H1 (cell line): ENCODE measurements around the gene RNF212B. TPM values are rescaled to one million over a fixed set of nuclear protein-coding genes. Genes with fewer than 3 reads are reported as not detected.
"Not testable (repeated sequence)": the region's sequence is repeated elsewhere in the genome, so short reads cannot be mapped to it uniquely, and the experiment has no call there.

Source experiments
- CTCF ChIA-PET: fragments of 300-600 bp; sonication (Branson Sonifier 250); formaldehyde crosslinking; loops from one replicate; lab custom pipeline; 2021; ENCODE audit not compliant: partially characterized antibody; lab: Charles Lee
- POLR2A ChIA-PET: fragments of 300-600 bp; sonication (Branson Sonifier 250); formaldehyde crosslinking; loops from one replicate; lab custom pipeline; 2021; ENCODE audit warnings: inconsistent platforms; ENCODE audit not compliant: partially characterized antibody; lab: Charles Lee
- DNase-seq, 2 experiments: peaks; one replicate each; pipeline versions ENCODE4 v3.0.0 to v3.0.0-alpha.2; 2010 to 2022; ENCODE audit warnings: low spot score in 2 of 2, low read depth in 1 of 2, mixed read lengths in 1 of 2
- FAIRE-seq: peaks from 2 replicates; lab custom pipeline; 2011; peaks lifted over from hg19 to GRCh38; lab: Jason Lieb, UNC
- H2AFZ ChIP-seq: 2 replicates; pipeline ENCODE4 v1.8.1; 2012; ENCODE audit warnings: low read length, inconsistent platforms
- H2AK5ac ChIP-seq: 2 replicates; pipeline ENCODE4 v1.6.1; 2013; ENCODE audit warnings: low read depth, low read length
- H2BK120ac ChIP-seq: replicated peaks from 2 replicates; pipeline ENCODE3; 2013; ENCODE audit warnings: low read depth, low read length, inconsistent platforms
- H2BK12ac ChIP-seq: 2 replicates; pipeline ENCODE4 v1.6.1; 2013; ENCODE audit warnings: low read depth, low read length
- H2BK15ac ChIP-seq: 2 replicates; pipeline ENCODE4 v1.6.1; 2013; ENCODE audit warnings: low read length
- H2BK20ac ChIP-seq: 2 replicates; pipeline ENCODE4 v1.6.1; 2013; ENCODE audit warnings: low read length
- H2BK5ac ChIP-seq: 2 replicates; pipeline ENCODE4 v1.6.1; 2013; ENCODE audit warnings: low read depth, low read length
- H3K14ac ChIP-seq: 2 replicates; pipeline ENCODE4 v1.6.1; 2013; ENCODE audit warnings: inconsistent platforms; ENCODE audit not compliant: insufficient read length
- H3K18ac ChIP-seq: 2 replicates; pipeline ENCODE4 v1.6.1; 2013; ENCODE audit warnings: low read length; ENCODE audit errors: extremely low read depth
- H3K23ac ChIP-seq: 2 replicates; pipeline ENCODE4 v1.6.1; 2013; ENCODE audit warnings: inconsistent platforms; ENCODE audit not compliant: insufficient read length
- H3K23me2 ChIP-seq: 2 replicates; pipeline ENCODE4 v1.6.1; 2013; ENCODE audit warnings: low read depth, low read length
- H3K27ac ChIP-seq: 2 replicates; pipeline ENCODE4 v1.6.1; 2011; ENCODE audit warnings: low read depth, low read length, inconsistent platforms
- H3K27me3 ChIP-seq, 4 experiments: replicated peaks in 1 of 4; 1 replicate in 1 of 4; 2 replicates in 3 of 4; pipeline versions ENCODE4 v1.6.1 to v1.8.1; 2011 to 2013; ENCODE audit warnings: low read length in 3 of 4, mild to moderate bottlenecking in 3 of 4, inconsistent platforms in 2 of 4, mixed read lengths in 2 of 4, moderate library complexity in 1 of 4; ENCODE audit not compliant: control insufficient read depth in 3 of 4, insufficient read depth in 3 of 4; ENCODE audit errors: extremely low read depth in 1 of 4
- H3K36me3 ChIP-seq, 4 experiments: 2 replicates each; pipeline versions ENCODE4 v1.6.1 to v1.8.1; 2011 to 2013; ENCODE audit warnings: mild to moderate bottlenecking in 4 of 4, low read length in 3 of 4, moderate library complexity in 2 of 4, control low read depth in 1 of 4, inconsistent platforms in 1 of 4; ENCODE audit not compliant: insufficient read depth in 4 of 4, control insufficient read depth in 2 of 4
- H3K4ac ChIP-seq: replicated peaks from 2 replicates; pipeline ENCODE3; 2013; ENCODE audit warnings: low read length, low read depth, mixed read lengths, inconsistent platforms; ENCODE audit not compliant: insufficient read length
- H3K4me1 ChIP-seq, 4 experiments: replicated peaks in 1 of 4; 1 replicate in 1 of 4; 2 replicates in 3 of 4; pipeline versions ENCODE4 v1.6.1 to v1.8.1; 2011 to 2013; ENCODE audit warnings: low read length in 3 of 4, inconsistent platforms in 2 of 4, mixed read lengths in 1 of 4; ENCODE audit not compliant: insufficient read depth in 4 of 4, control insufficient read depth in 3 of 4
- H3K4me2 ChIP-seq, 2 experiments: 2 replicates each; pipeline versions ENCODE4 v1.6.1 to v1.8.1; 2011 to 2013; ENCODE audit warnings: low read depth in 2 of 2, low read length in 2 of 2, control low read depth in 1 of 2, inconsistent platforms in 1 of 2, mild to moderate bottlenecking in 1 of 2; ENCODE audit not compliant: insufficient read depth in 1 of 2
- H3K4me3 ChIP-seq, 4 experiments: fragments of 200-600, 300-600 bp in 1 of 4; sonication (generic), shearing (Covaris generic), sonication (Bioruptor Twin) in 1 of 4; 2 replicates each; pipeline versions ENCODE4 v1.5.1 to v1.8.1; 2011 to 2016; ENCODE audit warnings: low read length in 4 of 4, low read depth in 3 of 4, control low read depth in 2 of 4, inconsistent platforms in 2 of 4, mild to moderate bottlenecking in 2 of 4, mixed read lengths in 1 of 4, moderate library complexity in 1 of 4; ENCODE audit not compliant: insufficient read depth in 2 of 4; ENCODE audit errors: extremely low read depth in 1 of 4
- H3K56ac ChIP-seq: replicated peaks from 2 replicates; pipeline ENCODE3; 2013; ENCODE audit warnings: low read depth, mild to moderate bottlenecking, mixed read lengths, low read length, inconsistent platforms; ENCODE audit not compliant: insufficient read length
- H3K79me1 ChIP-seq: 2 replicates; pipeline ENCODE4 v1.6.1; 2013; ENCODE audit warnings: low read depth, low read length, control low read depth
- H3K79me2 ChIP-seq, 2 experiments: 2 replicates each; pipeline versions ENCODE4 v1.6.1 to v1.8.1; 2012 to 2013; ENCODE audit warnings: low read length in 2 of 2, mild to moderate bottlenecking in 2 of 2, inconsistent platforms in 1 of 2; ENCODE audit not compliant: insufficient read depth in 2 of 2, control insufficient read depth in 1 of 2
- H3K9ac ChIP-seq, 4 experiments: replicated peaks in 1 of 4; 1 replicate in 1 of 4; 2 replicates in 3 of 4; pipeline versions ENCODE4 v1.6.1 to v1.8.1; 2011 to 2013; ENCODE audit warnings: low read depth in 3 of 4, low read length in 3 of 4, control low read depth in 2 of 4, mild to moderate bottlenecking in 2 of 4, moderate library complexity in 2 of 4, inconsistent platforms in 1 of 4; ENCODE audit errors: extremely low read depth in 1 of 4
- H3K9me3 ChIP-seq, 2 experiments: 2 replicates each; pipeline versions ENCODE4 v1.6.1 to v1.8.1; 2012 to 2013; ENCODE audit warnings: mild to moderate bottlenecking in 2 of 2, moderate library complexity in 2 of 2, control low read depth in 1 of 2, inconsistent platforms in 1 of 2, low read depth in 1 of 2, low read length in 1 of 2, mixed read lengths in 1 of 2; ENCODE audit not compliant: insufficient read depth in 2 of 2
- H4K20me1 ChIP-seq, 2 experiments: replicated peaks in 1 of 2; 2 replicates each; pipeline versions ENCODE3 to v1.8.1; 2011 to 2013; ENCODE audit warnings: inconsistent platforms in 2 of 2, low read length in 2 of 2, mild to moderate bottlenecking in 1 of 2; ENCODE audit not compliant: insufficient read depth in 2 of 2, control insufficient read depth in 1 of 2
- H4K5ac ChIP-seq: 2 replicates; pipeline ENCODE4 v1.6.1; 2013; ENCODE audit warnings: low read length, low read depth, mixed read lengths, inconsistent platforms; ENCODE audit not compliant: insufficient read length
- H4K8ac ChIP-seq: 2 replicates; pipeline ENCODE4 v1.8.0; 2013; ENCODE audit warnings: mild to moderate bottlenecking, moderate library complexity, low read length, inconsistent platforms; ENCODE audit not compliant: insufficient read depth; ENCODE audit errors: extremely low read depth
- H4K91ac ChIP-seq: replicated peaks from 2 replicates; pipeline ENCODE3; 2013; ENCODE audit warnings: low read length, mixed read lengths, inconsistent platforms; ENCODE audit not compliant: insufficient read length
- WGBS, 2 experiments: shearing (Covaris generic) in 1 of 2; methylation state at CpG; one replicate each; pipeline versions ENCODE4 v1.1.6 to v1.1.7; 2013 to 2015; ENCODE audit warnings: low lambda C conversion rate in 2 of 2, mixed read lengths in 2 of 2, inconsistent platforms in 1 of 2, low coverage in 1 of 2, missing lambda C conversion rate in 1 of 2; ENCODE audit not compliant: insufficient replicate concordance in 2 of 2, insufficient coverage in 1 of 2, insufficient read length in 1 of 2; ENCODE audit errors: extremely low coverage in 1 of 2, missing lambda C conversion rate in 1 of 2; 5-methylcytosine and 5-hydroxymethylcytosine counted together
- polyA plus RNA-seq, 7 experiments: library from polyadenylated mRNA; depleted of rRNA in 3 of 7; stranded (reverse) in 5 of 7; unstranded in 2 of 7; fragments of >200 nt in 5 of 7; fragments of 200-250 nt in 2 of 7; gene quantifications; 1 replicate in 5 of 7; 2 replicates in 1 of 7; 4 replicates in 1 of 7; pipeline versions ENCODE4 v1.2.1 to v1.2.3, GENCODE V29; 2011 to 2013; ENCODE audit warnings: missing spikeins in 2 of 7, mixed read lengths in 2 of 7
- total RNA-seq: library from RNA; stranded (reverse); fragmentation: NEBNext Ultra II Directional; extraction: Animal tissue kit (Norgen Biotek cat#: 25700); gene quantifications from 2 replicates; pipeline ENCODE4 v1.2.1, GENCODE V29; 2021

The RNF212B gene
- total and polyA plus RNA-seq, 2 of the 8 experiments (the other 6 are each of a cell fraction or from before 2014, with no cell fraction given) = 0.95 to 1.2 TPM

DNA sequence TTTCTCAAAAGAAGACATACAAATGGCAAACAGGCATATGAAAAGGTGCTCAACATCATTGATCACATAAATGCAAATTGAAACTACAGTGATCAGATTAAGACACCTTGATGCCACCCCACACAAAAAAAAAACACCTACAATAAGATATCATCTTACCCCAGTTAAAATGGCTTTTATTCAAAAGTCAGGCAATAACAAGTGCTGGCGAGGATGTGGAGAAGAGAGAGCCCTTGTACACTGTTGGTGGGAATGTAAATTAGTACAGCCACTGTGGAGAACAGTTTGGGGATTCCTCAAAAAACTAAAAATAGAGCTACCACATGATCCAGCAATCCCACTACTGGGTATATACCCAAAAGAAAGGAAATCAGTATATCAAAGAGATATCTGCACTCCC is 12.8 kb upstream of the RNF212B start:
- H3K18ac ChIP-seq, H2AFZ ChIP-seq, H3K56ac ChIP-seq, H4K91ac ChIP-seq, H3K36me3 ChIP-seq, H4K20me1 ChIP-seq, H3K14ac ChIP-seq, H2BK12ac ChIP-seq, H3K4ac ChIP-seq, H3K9me3 ChIP-seq, H3K23me2 ChIP-seq, H3K79me2 ChIP-seq, H3K4me2 ChIP-seq, H3K4me3 ChIP-seq, H3K27me3 ChIP-seq, H3K79me1 ChIP-seq, H3K4me1 ChIP-seq, DNase-seq, H2BK5ac ChIP-seq, H2BK120ac ChIP-seq, POLR2A ChIA-PET, H3K23ac ChIP-seq, FAIRE-seq, H3K27ac ChIP-seq, H2AK5ac ChIP-seq, H2BK20ac ChIP-seq, H4K8ac ChIP-seq, H3K9ac ChIP-seq, H4K5ac ChIP-seq, H2BK15ac ChIP-seq: not testable (repeated sequence)
- CTCF ChIA-PET = interaction anchor here (1.1 kb wide), 1 partner anchor 18 kb away, joined by 3 read pairs; no protein-coding TSS in a partner anchor
- WGBS, 2 experiments = 93% methylated on average over 1 of the region's 1 CpG; no CpG with 5 or more reads in 1 of the 2 experiments
